Fibroblast of mammary gland (primary cell): ENCODE measurements around the gene ETNK1.
"Not testable (repeated sequence)": the region's sequence is repeated elsewhere in the genome, so short reads cannot be mapped to it uniquely, and the experiment has no call there.

ENCODE experiments used
- DNase-seq: peaks from one replicate; pipeline ENCODE4 v3.0.0-alpha.2; 2010; ENCODE audit warnings: low read depth
- H3K4me3 ChIP-seq: 2 replicates; pipeline ENCODE4 v1.5.1; 2011; ENCODE audit warnings: low read depth, mild to moderate bottlenecking, low read length, moderate library complexity; ENCODE audit not compliant: control insufficient read depth
- CTCF ChIP-seq: conservative IDR thresholded peaks from 2 replicates; pipeline ENCODE4 v1.5.1; 2011; ENCODE audit warnings: low read depth, low read length, inconsistent platforms; ENCODE audit not compliant: control insufficient read depth, insufficient read depth

ETNK1 gene

GRCh38 chr12:22698576-22698975 lies 73.6 kb downstream of the ETNK1 start:
- TF ChIP-seq CTCF, result no peak
- DNase-seq, result no peak
- no peak overlapping the region for H3K4me3 ChIP-seq

- DNase-seq, H3K4me3 ChIP-seq: not testable (repeated sequence)
Observed at GRCh38 chr12:22699705-22700104, 74.7 kb downstream of the ETNK1 start.

- DNase-seq, result peak; percentile 80
- H3K4me3 ChIP-seq, result no peak overlapping the region
- no peak for TF ChIP-seq CTCF
Observed at GRCh38 chr12:22700106-22700505, 75.1 kb downstream of the ETNK1 start.

- H3K4me3 ChIP-seq, DNase-seq: not testable (repeated sequence)
Observed at GRCh38 chr12:22701216-22701809, 76.3 kb downstream of the ETNK1 start.

- no peak overlapping the region for H3K4me3 ChIP-seq
- no peak for TF ChIP-seq CTCF
- DNase-seq, result peak; percentile 34
Observed at GRCh38 chr12:22702690-22703089, 77.7 kb downstream of the ETNK1 start.

GRCh38 chr12:22709292-22709691 lies 84.3 kb downstream of the ETNK1 start:
- peak; percentile 49 for DNase-seq
- no peak overlapping the region for H3K4me3 ChIP-seq
- TF ChIP-seq CTCF, result peak; percentile 65

GRCh38 chr12:22712083-22712482 lies 87.1 kb downstream of the ETNK1 start:
- DNase-seq, result no peak
- no peak overlapping the region for H3K4me3 ChIP-seq
- TF ChIP-seq CTCF, result no peak

GRCh38 chr12:22715254-22715653 lies 90.3 kb downstream of the ETNK1 start:
- no peak for DNase-seq
- no peak for TF ChIP-seq CTCF
- no peak overlapping the region for H3K4me3 ChIP-seq
